A549 (cell line): ENCODE measurements around the gene FGFR3. TPM values are rescaled to one million over a fixed set of nuclear protein-coding genes. Genes with fewer than 3 reads are reported as not detected.

Source experiments
- ATAC-seq, 2 experiments: fragments of 200-7000 bp in 1 of 2; fragments of >200 bp in 1 of 2; cut with Nextera tagmentation in 1 of 2; cut with Tn5 transposase in 1 of 2; 3 replicates each; pipeline versions ENCODE4 v1.8.0 to v1.9.1; 2018 to 2020; ENCODE audit warnings: mild to moderate bottlenecking in 1 of 2, moderate library complexity in 1 of 2
- CTCF ChIA-PET: fragments of 300-600 bp; sonication (Branson Sonifier 250); formaldehyde crosslinking; extraction: SDS; loops from one replicate; lab custom pipeline; 2021; ENCODE audit warnings: antibody characterized with exemption, inconsistent platforms; lab: Yijun Ruan, JAX
- POLR2A ChIA-PET: fragments of 350-600 bp; formaldehyde crosslinking; extraction: SDS; loops from one replicate; lab custom pipeline; 2021; ENCODE audit warnings: antibody characterized with exemption, inconsistent platforms; lab: Yijun Ruan, JAX
- DNase-seq, 2 experiments: peaks; one replicate each; pipeline versions ENCODE4 v3.0.0 to v3.0.0-alpha.2; 2011 to 2016; ENCODE audit warnings: low read depth in 1 of 2, low spot score in 1 of 2
- FAIRE-seq: peaks from 2 replicates; lab custom pipeline; 2011; peaks lifted over from hg19 to GRCh38; lab: Jason Lieb, UNC
- H3K27ac ChIP-seq, 2 experiments: fragments of >200 bp; sonication (Bioruptor Twin); formaldehyde crosslinking; 3 replicates each; pipeline ENCODE4 v1.5.1; 2016 to 2017
- H3K4me1 ChIP-seq: fragments of >200 bp; sonication (Bioruptor Twin); formaldehyde crosslinking; 3 replicates; pipeline ENCODE4 v1.6.1; 2016
- H3K4me2 ChIP-seq: fragments of >200 bp; sonication (Bioruptor Twin); formaldehyde crosslinking; 3 replicates; pipeline ENCODE4 v1.6.1; 2016
- H3K4me3 ChIP-seq: fragments of >200 bp; sonication (Bioruptor Twin); formaldehyde crosslinking; 3 replicates; pipeline ENCODE4 v1.5.1; 2016
- H3K9me3 ChIP-seq: fragments of >200 bp; sonication (Bioruptor Twin); formaldehyde crosslinking; 3 replicates; pipeline ENCODE4 v1.6.1; 2016
- ATOH8 ChIP-seq: fragments of 250-450 bp; sonication (Bioruptor Pico); IDR thresholded peaks from 2 replicates; pipeline ENCODE4 v1.5.0; 2020; ENCODE audit warnings: low read depth, mild to moderate bottlenecking, moderate library complexity
- BCL3 ChIP-seq: fragments of >200 bp; sonication (Bioruptor Twin); formaldehyde crosslinking; IDR thresholded peaks from 3 replicates; pipeline ENCODE4 v1.6.1; 2016
- BHLHE40 ChIP-seq: IDR thresholded peaks from 2 replicates; pipeline ENCODE4 v1.6.1; 2012; ENCODE audit warnings: low read depth, low read length, inconsistent platforms
- E2F6 ChIP-seq: IDR thresholded peaks from 2 replicates; pipeline ENCODE4 v1.6.1; 2012; ENCODE audit warnings: low read depth, borderline replicate concordance
- ELK1 ChIP-seq: fragments of 150-350 bp; IDR thresholded peaks from 2 replicates; pipeline ENCODE4 v1.6.1; 2014; ENCODE audit warnings: low read depth, mild to moderate bottlenecking, low read length
- HDAC2 ChIP-seq: fragments of 200-600 bp; sonication (generic); IDR thresholded peaks from 2 replicates; pipeline ENCODE4 v1.6.1; 2016
- HES2 ChIP-seq: fragments of >200 bp; sonication (Bioruptor Twin); formaldehyde crosslinking; IDR thresholded peaks from 2 replicates; pipeline ENCODE4 v1.6.1; 2016
- HMGXB4 ChIP-seq: fragments of 250-450 bp; sonication (Bioruptor Pico); IDR thresholded peaks from 2 replicates; pipeline ENCODE4 v1.5.0; 2021; ENCODE audit warnings: mild to moderate bottlenecking, moderate library complexity, borderline replicate concordance
- HOXA7 ChIP-seq: fragments of 250-450 bp; sonication (Bioruptor Pico); IDR thresholded peaks from 2 replicates; pipeline ENCODE4 v1.5.0; 2020; ENCODE audit warnings: mild to moderate bottlenecking, moderate library complexity
- HOXB13 ChIP-seq: fragments of 250-450 bp; sonication (Bioruptor Pico); IDR thresholded peaks from 2 replicates; pipeline ENCODE4 v1.5.0; 2020; ENCODE audit warnings: low read depth, mild to moderate bottlenecking, moderate library complexity
- HOXB5 ChIP-seq: fragments of 250-450 bp; sonication (Bioruptor Pico); IDR thresholded peaks from 2 replicates; pipeline ENCODE4 v1.5.0; 2020; ENCODE audit warnings: mild to moderate bottlenecking, moderate library complexity
- KDM1A ChIP-seq: fragments of 200-600 bp; sonication (generic); IDR thresholded peaks from 2 replicates; pipeline ENCODE4 v1.6.1; 2016; ENCODE audit warnings: low read depth, mild to moderate bottlenecking
- KDM5A ChIP-seq: fragments of 200-600 bp; sonication (generic); IDR thresholded peaks from 2 replicates; pipeline ENCODE4 v1.6.1; 2016; ENCODE audit warnings: antibody characterized with exemption, mild to moderate bottlenecking
- MAFK ChIP-seq: fragments of 450-650 bp; IDR thresholded peaks from 2 replicates; pipeline ENCODE4 v1.6.1; 2014; ENCODE audit not compliant: partially characterized antibody
- MYC ChIP-seq: IDR thresholded peaks from 2 replicates; pipeline ENCODE4 v1.6.1; 2012; ENCODE audit warnings: mild to moderate bottlenecking, inconsistent platforms, low read length, improper control_type of control experiment, borderline replicate concordance
- NFE2L2 ChIP-seq: fragments of 150-350 bp; conservative IDR thresholded peaks from 2 replicates; pipeline ENCODE4 v1.6.1; 2014; ENCODE audit warnings: low read length
- NPAS2 ChIP-seq: fragments of 250-450 bp; sonication (Bioruptor Pico); IDR thresholded peaks from 2 replicates; pipeline ENCODE4 v1.8.0; 2022; ENCODE audit warnings: mild to moderate bottlenecking, moderate library complexity, borderline replicate concordance
- POLR2A ChIP-seq: IDR thresholded peaks from 2 replicates; pipeline ENCODE4 v1.6.1; 2012; ENCODE audit warnings: mild to moderate bottlenecking, low read length
- RCOR1 ChIP-seq: fragments of 150-350 bp; IDR thresholded peaks from 2 replicates; pipeline ENCODE4 v1.6.1; 2014; ENCODE audit warnings: antibody characterized with exemption, low read length, low read depth
- SREBF2 ChIP-seq: fragments of 450-650 bp; IDR thresholded peaks from 2 replicates; pipeline ENCODE4 v1.6.1; 2014; ENCODE audit warnings: mild to moderate bottlenecking, moderate library complexity
- TP53 ChIP-seq: fragments of 250-450 bp; sonication (Bioruptor Pico); IDR thresholded peaks from 2 replicates; pipeline ENCODE4 v1.5.0; 2021; ENCODE audit warnings: mild to moderate bottlenecking, moderate library complexity
- ZC3H11A ChIP-seq: fragments of 450-650 bp; IDR thresholded peaks from 2 replicates; pipeline ENCODE4 v1.6.1; 2014; ENCODE audit warnings: antibody characterized with exemption, mild to moderate bottlenecking
- ZFP36 ChIP-seq: fragments of 450-650 bp; IDR thresholded peaks from 2 replicates; pipeline ENCODE4 v1.6.1; 2014; ENCODE audit warnings: borderline replicate concordance; ENCODE audit not compliant: partially characterized antibody
- ZSCAN20 ChIP-seq: fragments of 250-450 bp; sonication (Bioruptor Pico); IDR thresholded peaks from 2 replicates; pipeline ENCODE4 v1.8.0; 2022; ENCODE audit warnings: mild to moderate bottlenecking, moderate library complexity
- WGBS: methylation state at CpG from one replicate; pipeline ENCODE4 v1.1.6; 2017; ENCODE audit errors: missing lambda C conversion rate; 5-methylcytosine and 5-hydroxymethylcytosine counted together
- polyA plus RNA-seq, 4 experiments: library from polyadenylated mRNA; depleted of rRNA in 3 of 4; stranded (reverse); fragments of >200 nt; fragmentation: RNase III in 1 of 4; extraction: RNeasy Plus Mini Kit Qiagen cat#74134 plus additional on column Dnase treatment in 1 of 4; gene quantifications; 2 replicates in 3 of 4; 3 replicates in 1 of 4; pipeline ENCODE4 v1.2.3, GENCODE V29; 2011 to 2017

Gene FGFR3
- polyA plus RNA-seq, 2 of the 4 experiments (the other 2 are of a cell fraction) = 1.9 to 4.8 TPM

- POLR2A ChIA-PET = no interaction called here
- WGBS = 85% methylated on average over 9 of the region's 37 CpGs
These were observed 29.8 kb downstream of the FGFR3 start for GRCh38 chr4:1822568-1823544.

GRCh38 chr4:1823545-1823932 lies 30.4 kb downstream of the FGFR3 start:
- no peak overlapping the region for H3K4me3 ChIP-seq
- H3K27ac ChIP-seq = no peak overlapping the region
- no peak for TF ChIP-seq HOXB5 (CRISPR knock-in tag)
- TF ChIP-seq MAFK = no peak
- TF ChIP-seq POLR2A = no peak
- no peak for TF ChIP-seq ELK1
- no peak for TF ChIP-seq HDAC2
- TF ChIP-seq RCOR1 = no peak
- no peak for TF ChIP-seq ATOH8 (CRISPR knock-in tag)
- no peak for TF ChIP-seq HMGXB4 (CRISPR knock-in tag)
- TF ChIP-seq HOXB13 (CRISPR knock-in tag) = no peak
- TF ChIP-seq KDM5A = no peak
- TF ChIP-seq ZFP36 = no peak
- no peak for TF ChIP-seq HES2
- no peak for TF ChIP-seq NFE2L2
- TF ChIP-seq TP53 (CRISPR knock-in tag) = no peak
- no peaks in the 10 kb centered on the region for H3K9me3 ChIP-seq
- DNase-seq (no peak), ATAC-seq (no peak), FAIRE-seq (no peak)
- ChIA-PET POLR2A (no interaction called here), CTCF (interaction anchor here (1.3 to 4.3 kb wide), 2 partner anchors 14 to 97 kb away, joined by 3 to 18 read pairs; no protein-coding TSS in a partner anchor)
- WGBS = 95% methylated on average over 12 of the region's 12 CpGs
- no peaks in the 10 kb centered on the region for H3K4me1 ChIP-seq
- H3K4me2 ChIP-seq = no peak overlapping the region

More at GRCh38 chr4:1822568-1823544, 29.8 kb downstream of the FGFR3 start:
- DNase-seq (no peak), ATAC-seq (no peak), FAIRE-seq (no peak)
- Histone ChIP-seq H3K9me3 (no peaks in the 10 kb centered on the region), H3K4me3 (no peak overlapping the region), H3K4me1 (no peaks in the 10 kb centered on the region), H3K4me2 (no peak overlapping the region), H3K27ac (no peak overlapping the region)
- no peak for TF ChIP-seq E2F6
- TF ChIP-seq SREBF2 = no peak
- TF ChIP-seq MYC = no peak
- CTCF ChIA-PET = interaction anchor here (0.6 to 4.3 kb wide), 5 partner anchors 13 to 96 kb away, joined by 3 to 18 read pairs (median 4); no protein-coding TSS in a partner anchor

- whole genome bisulfite sequencing = 85% methylated on average over 11 of the region's 11 CpGs
- FAIRE-seq (no peak), ATAC-seq (no peak; a peak in 1 of 6 replicates), DNase-seq (no peak)
- POLR2A ChIA-PET = no interaction called here
- H3K4me2 ChIP-seq = no peak overlapping the region
- no peaks in the 10 kb centered on the region for H3K9me3 ChIP-seq
- H3K4me3 ChIP-seq = no peak overlapping the region
- CTCF ChIA-PET = interaction anchor here (4.3 kb wide), 1 partner anchor 15 kb away, joined by 18 read pairs; no protein-coding TSS in a partner anchor
- no peak overlapping the region for H3K27ac ChIP-seq
- H3K4me1 ChIP-seq = no peaks in the 10 kb centered on the region
- no peak for TF ChIP-seq ZSCAN20 (CRISPR knock-in tag)
- no peak for TF ChIP-seq BCL3
- TF ChIP-seq ATOH8 (CRISPR knock-in tag) = no peak
- TF ChIP-seq ZC3H11A = no peak
- no peak for TF ChIP-seq NPAS2 (CRISPR knock-in tag)
- no peak for TF ChIP-seq POLR2A
- no peak for TF ChIP-seq HOXA7 (CRISPR knock-in tag)
- TF ChIP-seq MYC = no peak
- TF ChIP-seq KDM1A = no peak
- TF ChIP-seq BHLHE40 = no peak
These were observed 31.7 kb downstream of the FGFR3 start for GRCh38 chr4:1824746-1825145.
